ENCODE data around the gene PIEZO2.

GRCh38 chr18:10872304-10872703, 277.1 kb downstream of the PIEZO2 start:
- no peak for TF ChIP-seq CTCF (IDR thresholded peaks at IDR 0.05 in 8 of 11, conservative IDR thresholded peaks at IDR 0.05 in 3 of 11)
- no peak for TF ChIP-seq POLR2A (IDR thresholded peaks at IDR 0.05)
- TF ChIP-seq POLR2AphosphoS5 (IDR thresholded peaks at IDR 0.05), result no peak

Measured in spleen (tissue), 7 donors.